SK-N-SH treated with all-trans-retinoic acid at 6 μM for 48 hours (cell line): Measurements from ENCODE around the gene STAMBP.

ENCODE experiments used
- ARNTL ChIP-seq: fragments of 450-650 bp; formaldehyde crosslinking; IDR thresholded peaks from 2 replicates; pipeline ENCODE4 v1.5.0; 2020; ENCODE audit warnings: low read depth, mild to moderate bottlenecking, moderate library complexity, borderline replicate concordance
- BACH2 ChIP-seq: fragments of 250-450 bp; sonication (Bioruptor Pico); IDR thresholded peaks from 2 replicates; pipeline ENCODE4 v1.9.0; 2021; ENCODE audit warnings: mild to moderate bottlenecking, borderline replicate concordance
- OSR1 ChIP-seq: fragments of 250-450 bp; sonication (Bioruptor Pico); IDR thresholded peaks from 2 replicates; pipeline ENCODE4 v1.8.0; 2022; ENCODE audit warnings: moderate library complexity, mild to moderate bottlenecking, inconsistent platforms
- SNAI2 ChIP-seq: fragments of 250-450 bp; sonication (Bioruptor Pico); IDR thresholded peaks from 2 replicates; pipeline ENCODE4 v1.5.0; 2020; ENCODE audit warnings: mild to moderate bottlenecking, moderate library complexity
- TOX ChIP-seq: fragments of 250-450 bp; sonication (Bioruptor Pico); IDR thresholded peaks from 2 replicates; pipeline ENCODE4 v1.8.0; 2021; ENCODE audit warnings: mild to moderate bottlenecking, moderate library complexity, borderline replicate concordance
- ZFP3 ChIP-seq: fragments of 250-450 bp; sonication (Bioruptor Pico); IDR thresholded peaks from 2 replicates; pipeline ENCODE4 v1.5.0; 2020; ENCODE audit warnings: mild to moderate bottlenecking, moderate library complexity
- ZNF8 ChIP-seq: fragments of 450-650 bp; formaldehyde crosslinking; IDR thresholded peaks from 2 replicates; pipeline ENCODE4 v1.5.0; 2020; ENCODE audit warnings: mild to moderate bottlenecking, moderate library complexity
- TF ChIP-seq, protein P1 (sequence below): fragments of 250-450 bp; sonication (Bioruptor Pico); IDR thresholded peaks from 2 replicates; pipeline ENCODE4 v1.5.1; 2021; ENCODE audit warnings: mild to moderate bottlenecking, moderate library complexity
- TF ChIP-seq, protein P2 (sequence below): fragments of 250-450 bp; sonication (Bioruptor Pico); IDR thresholded peaks from 2 replicates; pipeline ENCODE4 v1.8.0; 2020; ENCODE audit warnings: mild to moderate bottlenecking, moderate library complexity, borderline replicate concordance
- TF ChIP-seq, protein P3 (sequence below): fragments of 250-450 bp; sonication (Bioruptor Pico); IDR thresholded peaks from 2 replicates; pipeline ENCODE4 v1.5.1; 2020; ENCODE audit warnings: low read depth, mild to moderate bottlenecking, moderate library complexity
- TF ChIP-seq, protein P4 (sequence below): fragments of 250-450 bp; sonication (Bioruptor Pico); IDR thresholded peaks from 2 replicates; pipeline ENCODE4 v1.5.0; 2020; ENCODE audit warnings: mild to moderate bottlenecking, moderate library complexity

DNA sequence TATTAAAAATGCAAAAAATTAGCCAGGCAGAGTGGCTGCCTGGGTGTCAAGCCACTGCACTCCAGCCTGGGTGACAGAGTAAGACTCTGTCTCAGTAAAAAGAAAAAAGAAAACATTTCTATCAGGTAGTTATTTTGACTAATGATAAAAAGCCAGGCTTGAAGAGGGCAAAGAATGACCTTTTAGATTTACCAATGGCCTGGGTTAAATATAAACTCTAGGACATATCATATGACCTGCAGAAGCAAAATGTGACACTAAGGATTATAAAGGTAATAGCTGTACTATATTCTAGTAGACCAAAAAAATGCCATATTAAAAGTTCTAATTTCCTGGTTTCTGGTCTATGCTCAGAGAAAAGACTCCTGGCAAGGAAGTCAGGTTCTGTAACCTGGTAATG, 16.1 kb upstream of the STAMBP start:
- TF ChIP-seq, protein P1, sequence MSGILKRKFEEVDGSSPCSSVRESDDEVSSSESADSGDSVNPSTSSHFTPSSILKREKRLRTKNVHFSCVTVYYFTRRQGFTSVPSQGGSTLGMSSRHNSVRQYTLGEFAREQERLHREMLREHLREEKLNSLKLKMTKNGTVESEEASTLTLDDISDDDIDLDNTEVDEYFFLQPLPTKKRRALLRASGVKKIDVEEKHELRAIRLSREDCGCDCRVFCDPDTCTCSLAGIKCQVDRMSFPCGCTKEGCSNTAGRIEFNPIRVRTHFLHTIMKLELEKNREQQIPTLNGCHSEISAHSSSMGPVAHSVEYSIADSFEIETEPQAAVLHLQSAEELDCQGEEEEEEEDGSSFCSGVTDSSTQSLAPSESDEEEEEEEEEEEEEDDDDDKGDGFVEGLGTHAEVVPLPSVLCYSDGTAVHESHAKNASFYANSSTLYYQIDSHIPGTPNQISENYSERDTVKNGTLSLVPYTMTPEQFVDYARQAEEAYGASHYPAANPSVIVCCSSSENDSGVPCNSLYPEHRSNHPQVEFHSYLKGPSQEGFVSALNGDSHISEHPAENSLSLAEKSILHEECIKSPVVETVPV (CRISPR knock-in tag): no peak
- TF ChIP-seq ZFP3: no peak
- no peak for TF ChIP-seq TOX
- TF ChIP-seq OSR1 (CRISPR knock-in tag): no peak
- no peak for TF ChIP-seq ARNTL (CRISPR knock-in tag)
- TF ChIP-seq BACH2 (CRISPR knock-in tag): no peak
- no peak for TF ChIP-seq ZNF8 (CRISPR knock-in tag)
- TF ChIP-seq, protein P2, sequence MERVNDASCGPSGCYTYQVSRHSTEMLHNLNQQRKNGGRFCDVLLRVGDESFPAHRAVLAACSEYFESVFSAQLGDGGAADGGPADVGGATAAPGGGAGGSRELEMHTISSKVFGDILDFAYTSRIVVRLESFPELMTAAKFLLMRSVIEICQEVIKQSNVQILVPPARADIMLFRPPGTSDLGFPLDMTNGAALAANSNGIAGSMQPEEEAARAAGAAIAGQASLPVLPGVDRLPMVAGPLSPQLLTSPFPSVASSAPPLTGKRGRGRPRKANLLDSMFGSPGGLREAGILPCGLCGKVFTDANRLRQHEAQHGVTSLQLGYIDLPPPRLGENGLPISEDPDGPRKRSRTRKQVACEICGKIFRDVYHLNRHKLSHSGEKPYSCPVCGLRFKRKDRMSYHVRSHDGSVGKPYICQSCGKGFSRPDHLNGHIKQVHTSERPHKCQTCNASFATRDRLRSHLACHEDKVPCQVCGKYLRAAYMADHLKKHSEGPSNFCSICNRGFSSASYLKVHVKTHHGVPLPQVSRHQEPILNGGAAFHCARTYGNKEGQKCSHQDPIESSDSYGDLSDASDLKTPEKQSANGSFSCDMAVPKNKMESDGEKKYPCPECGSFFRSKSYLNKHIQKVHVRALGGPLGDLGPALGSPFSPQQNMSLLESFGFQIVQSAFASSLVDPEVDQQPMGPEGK (CRISPR knock-in tag): no peak
- no peak for TF ChIP-seq SNAI2 (CRISPR knock-in tag)
- TF ChIP-seq, protein P3, sequence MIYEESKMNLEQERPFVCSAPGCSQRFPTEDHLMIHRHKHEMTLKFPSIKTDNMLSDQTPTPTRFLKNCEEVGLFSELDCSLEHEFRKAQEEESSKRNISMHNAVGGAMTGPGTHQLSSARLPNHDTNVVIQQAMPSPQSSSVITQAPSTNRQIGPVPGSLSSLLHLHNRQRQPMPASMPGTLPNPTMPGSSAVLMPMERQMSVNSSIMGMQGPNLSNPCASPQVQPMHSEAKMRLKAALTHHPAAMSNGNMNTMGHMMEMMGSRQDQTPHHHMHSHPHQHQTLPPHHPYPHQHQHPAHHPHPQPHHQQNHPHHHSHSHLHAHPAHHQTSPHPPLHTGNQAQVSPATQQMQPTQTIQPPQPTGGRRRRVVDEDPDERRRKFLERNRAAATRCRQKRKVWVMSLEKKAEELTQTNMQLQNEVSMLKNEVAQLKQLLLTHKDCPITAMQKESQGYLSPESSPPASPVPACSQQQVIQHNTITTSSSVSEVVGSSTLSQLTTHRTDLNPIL: no peak
- TF ChIP-seq, protein P4, sequence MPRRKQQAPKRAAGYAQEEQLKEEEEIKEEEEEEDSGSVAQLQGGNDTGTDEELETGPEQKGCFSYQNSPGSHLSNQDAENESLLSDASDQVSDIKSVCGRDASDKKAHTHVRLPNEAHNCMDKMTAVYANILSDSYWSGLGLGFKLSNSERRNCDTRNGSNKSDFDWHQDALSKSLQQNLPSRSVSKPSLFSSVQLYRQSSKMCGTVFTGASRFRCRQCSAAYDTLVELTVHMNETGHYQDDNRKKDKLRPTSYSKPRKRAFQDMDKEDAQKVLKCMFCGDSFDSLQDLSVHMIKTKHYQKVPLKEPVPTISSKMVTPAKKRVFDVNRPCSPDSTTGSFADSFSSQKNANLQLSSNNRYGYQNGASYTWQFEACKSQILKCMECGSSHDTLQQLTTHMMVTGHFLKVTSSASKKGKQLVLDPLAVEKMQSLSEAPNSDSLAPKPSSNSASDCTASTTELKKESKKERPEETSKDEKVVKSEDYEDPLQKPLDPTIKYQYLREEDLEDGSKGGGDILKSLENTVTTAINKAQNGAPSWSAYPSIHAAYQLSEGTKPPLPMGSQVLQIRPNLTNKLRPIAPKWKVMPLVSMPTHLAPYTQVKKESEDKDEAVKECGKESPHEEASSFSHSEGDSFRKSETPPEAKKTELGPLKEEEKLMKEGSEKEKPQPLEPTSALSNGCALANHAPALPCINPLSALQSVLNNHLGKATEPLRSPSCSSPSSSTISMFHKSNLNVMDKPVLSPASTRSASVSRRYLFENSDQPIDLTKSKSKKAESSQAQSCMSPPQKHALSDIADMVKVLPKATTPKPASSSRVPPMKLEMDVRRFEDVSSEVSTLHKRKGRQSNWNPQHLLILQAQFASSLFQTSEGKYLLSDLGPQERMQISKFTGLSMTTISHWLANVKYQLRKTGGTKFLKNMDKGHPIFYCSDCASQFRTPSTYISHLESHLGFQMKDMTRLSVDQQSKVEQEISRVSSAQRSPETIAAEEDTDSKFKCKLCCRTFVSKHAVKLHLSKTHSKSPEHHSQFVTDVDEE: no peak
